Peyer's patch (tissue), 4 donors: Measurements from ENCODE around the gene IQCM. TPM values are rescaled to one million over a fixed set of nuclear protein-coding genes. Genes with fewer than 3 reads are reported as not detected.
A peak's percentile ranks its signal among the peaks of the same experiment; 100 is the strongest.

Source experiments
- DNase-seq, 3 donors: peaks; one replicate each; pipeline ENCODE4 v3.0.0-alpha.2; 2017 to 2019
- H3K27ac ChIP-seq, 4 donors: fragments of 200-600 bp; sonication (generic); one replicate each; pipeline ENCODE4 v1.5.1; 2016 to 2019
- H3K27me3 ChIP-seq, 2 donors: fragments of 200-600 bp; sonication (generic); one replicate each; pipeline ENCODE4 v1.5.1; 2019
- H3K36me3 ChIP-seq, 3 donors: fragments of 200-600 bp; sonication (generic); one replicate each; pipeline ENCODE4 v1.5.1; 2016 to 2019
- H3K4me1 ChIP-seq, 4 donors: fragments of 200-600 bp; sonication (generic); one replicate each; pipeline ENCODE4 v1.5.1; 2016 to 2019
- H3K4me3 ChIP-seq, 4 donors: fragments of 200-600 bp; sonication (generic); 1 replicate in 3 of 4; 2 replicates in 1 of 4; pipeline ENCODE4 v1.5.1; 2016 to 2019; ENCODE audit warnings: mild to moderate bottlenecking in 1 of 4
- H3K9me3 ChIP-seq, 4 donors: fragments of 200-600 bp; sonication (generic); one replicate each; pipeline ENCODE4 v1.5.1; 2016 to 2019; ENCODE audit warnings: mild to moderate bottlenecking in 1 of 4
- CTCF ChIP-seq, 6 experiments: fragments of 450-650 bp in 4 of 6; fragments of 200-600 bp in 2 of 6; sonication (generic) in 1 of 6; IDR thresholded peaks; one replicate each; pipeline ENCODE4 v1.5.1; 2017 to 2019; ENCODE audit warnings: antibody characterized with exemption in 6 of 6, mild to moderate bottlenecking in 3 of 6, moderate library complexity in 1 of 6
- POLR2A ChIP-seq, 2 donors: fragments of 450-650 bp; IDR thresholded peaks; one replicate each; pipeline ENCODE4 v1.5.1; 2017; ENCODE audit warnings: antibody characterized with exemption in 2 of 2, mild to moderate bottlenecking in 2 of 2, moderate library complexity in 2 of 2
- total RNA-seq, 4 donors: library from RNA; depleted of rRNA; stranded (reverse); fragments of >200 nt; gene quantifications; one replicate each; pipeline ENCODE4 v1.1.0, GENCODE V29; 2016

The IQCM gene
- total RNA-seq, 4 donors from 2014 or later = not detected

GRCh38 chr4:149552601-149553000 lies 263.0 kb downstream of the IQCM start:
- no peaks in the 10 kb centered on the region for H3K9me3 ChIP-seq
- H3K36me3 ChIP-seq = no peaks in the 10 kb centered on the region
- no peak overlapping the region for H3K27ac ChIP-seq
- no peaks in the 10 kb centered on the region for H3K27me3 ChIP-seq
- TF ChIP-seq POLR2A (IDR thresholded peaks at IDR 0.05) = no peak
- no peak for TF ChIP-seq CTCF (IDR thresholded peaks at IDR 0.05)
- no peak overlapping the region for H3K4me3 ChIP-seq
- no peak for DNase-seq
- no peaks in the 10 kb centered on the region for H3K4me1 ChIP-seq

- H3K27me3 ChIP-seq = no peaks in the 10 kb centered on the region
- peak in 1 of 3 donors; percentile 44 for DNase-seq
- H3K36me3 ChIP-seq = no peaks in the 10 kb centered on the region
- no peaks in the 10 kb centered on the region for H3K4me1 ChIP-seq
- H3K4me3 ChIP-seq = no peak overlapping the region
- no peaks in the 10 kb centered on the region for H3K9me3 ChIP-seq
- TF ChIP-seq POLR2A (IDR thresholded peaks at IDR 0.05) = no peak
- TF ChIP-seq CTCF (IDR thresholded peaks at IDR 0.05) = peak in 2 of 6 experiments; percentile 24 to 30
- no peak overlapping the region for H3K27ac ChIP-seq
Observed at GRCh38 chr4:149549911-149550310, 265.7 kb downstream of the IQCM start.

GRCh38 chr4:149534779-149535178 lies 280.9 kb downstream of the IQCM start:
- Histone ChIP-seq H3K4me1 (no peaks in the 10 kb centered on the region), H3K27ac (no peak overlapping the region), H3K4me3 (no peak overlapping the region), H3K36me3 (no peaks in the 10 kb centered on the region), H3K27me3 (no peaks in the 10 kb centered on the region), H3K9me3 (no peaks in the 10 kb centered on the region)
- DNase-seq = no peak
- no peak for TF ChIP-seq POLR2A (IDR thresholded peaks at IDR 0.05)
- TF ChIP-seq CTCF (IDR thresholded peaks at IDR 0.05) = no peak

GRCh38 chr4:149531861-149532260 lies 283.8 kb downstream of the IQCM start:
- no peaks in the 10 kb centered on the region for H3K27me3 ChIP-seq
- H3K4me3 ChIP-seq = no peak overlapping the region
- H3K27ac ChIP-seq = no peak overlapping the region
- H3K9me3 ChIP-seq = no peaks in the 10 kb centered on the region
- no peaks in the 10 kb centered on the region for H3K36me3 ChIP-seq
- peak in 1 of 3 donors; percentile 59 for DNase-seq
- TF ChIP-seq POLR2A (IDR thresholded peaks at IDR 0.05) (no peak), CTCF (IDR thresholded peaks at IDR 0.05) (no peak)
- H3K4me1 ChIP-seq = no peaks in the 10 kb centered on the region

GRCh38 chr4:149523039-149523438 lies 292.6 kb downstream of the IQCM start:
- H3K9me3 ChIP-seq = no peaks in the 10 kb centered on the region
- H3K27me3 ChIP-seq = no peaks in the 10 kb centered on the region
- H3K4me1 ChIP-seq = no peaks in the 10 kb centered on the region
- H3K36me3 ChIP-seq = no peaks in the 10 kb centered on the region
- no peak for TF ChIP-seq CTCF (IDR thresholded peaks at IDR 0.05)
- no peak for TF ChIP-seq POLR2A (IDR thresholded peaks at IDR 0.05)
- no peak overlapping the region for H3K4me3 ChIP-seq
- DNase-seq = no peak
- H3K27ac ChIP-seq = no peak overlapping the region
